IMR-90 (cell line): ENCODE measurements around the gene FLRT1. TPM values are rescaled to one million over a fixed set of nuclear protein-coding genes. Genes with fewer than 3 reads are reported as not detected.
"Not testable (repeated sequence)": the region's sequence is repeated elsewhere in the genome, so short reads cannot be mapped to it uniquely, and the experiment has no call there.

ENCODE experiments used
- ATAC-seq: fragments of 200-7000 bp; cut with Tn5 transposase; 2 replicates; pipeline ENCODE4 v1.9.1; 2020; ENCODE audit warnings: low read depth, mild to moderate bottlenecking, moderate library complexity
- BruUV-seq: library from RNA; stranded (reverse); fragments of 400-500 nt; replicated peaks from 2 replicates; lab custom pipeline; 2021; lab: Mats Ljungman, UMichigan
- CTCF ChIA-PET: fragments of 300-600 bp; formaldehyde crosslinking; extraction: SDS; loops from one replicate; lab custom pipeline; 2021; ENCODE audit warnings: antibody characterized with exemption; lab: Yijun Ruan, JAX
- POLR2A ChIA-PET: fragments of 300-600 bp; sonication (Branson Sonifier 250); formaldehyde crosslinking; loops from one replicate; lab custom pipeline; 2022; ENCODE audit warnings: antibody characterized with exemption; ENCODE audit not compliant: unreplicated experiment; lab: Charles Lee
- DNase-seq: peaks from one replicate; pipeline ENCODE4 v3.0.0; 2013
- H2AFZ ChIP-seq: replicated peaks from 2 replicates; pipeline ENCODE3; 2013; ENCODE audit warnings: low read length, mild to moderate bottlenecking; ENCODE audit not compliant: poor library complexity
- H2AK5ac ChIP-seq: 2 replicates; pipeline ENCODE4 v1.6.1; 2013; ENCODE audit warnings: low read depth, low read length, inconsistent platforms
- H2AK9ac ChIP-seq: replicated peaks from 2 replicates; pipeline ENCODE3; 2013; ENCODE audit warnings: mild to moderate bottlenecking, low read depth, low read length, moderate library complexity; ENCODE audit not compliant: poor library complexity
- H2BK120ac ChIP-seq: 2 replicates; pipeline ENCODE4 v1.6.1; 2013; ENCODE audit warnings: low read depth, low read length, inconsistent platforms
- H2BK15ac ChIP-seq: 3 replicates; pipeline ENCODE4 v1.6.1; 2013; ENCODE audit warnings: low read depth, low read length, inconsistent platforms
- H2BK20ac ChIP-seq: 2 replicates; pipeline ENCODE4 v1.6.1; 2013; ENCODE audit warnings: low read depth, mild to moderate bottlenecking, inconsistent platforms, low read length, moderate library complexity
- H2BK5ac ChIP-seq: 2 replicates; pipeline ENCODE4 v1.6.1; 2013; ENCODE audit warnings: mild to moderate bottlenecking, low read depth, low read length, inconsistent platforms; ENCODE audit not compliant: poor library complexity, severe bottlenecking
- H3K14ac ChIP-seq: replicated peaks from 2 replicates; pipeline ENCODE4 v1.6.1; 2013; ENCODE audit warnings: low read depth, low read length, inconsistent platforms
- H3K18ac ChIP-seq: 2 replicates; pipeline ENCODE4 v1.6.1; 2013; ENCODE audit warnings: low read depth, low read length, control low read depth
- H3K23ac ChIP-seq: 2 replicates; pipeline ENCODE4 v1.6.1; 2013; ENCODE audit warnings: low read depth, low read length, inconsistent platforms
- H3K27ac ChIP-seq: 2 replicates; pipeline ENCODE4 v1.5.1; 2013; ENCODE audit warnings: mild to moderate bottlenecking, control low read depth, low read length; ENCODE audit not compliant: insufficient read depth
- H3K27me3 ChIP-seq: 2 replicates; pipeline ENCODE4 v1.6.1; 2013; ENCODE audit warnings: low read length; ENCODE audit not compliant: control insufficient read depth, insufficient read depth
- H3K36me3 ChIP-seq: 2 replicates; pipeline ENCODE4 v1.6.1; 2013; ENCODE audit warnings: low read length, mixed read lengths; ENCODE audit not compliant: control insufficient read depth, insufficient read depth
- H3K4ac ChIP-seq: 2 replicates; pipeline ENCODE4 v1.6.1; 2013; ENCODE audit warnings: low read depth, low read length, inconsistent platforms
- H3K4me1 ChIP-seq: 2 replicates; pipeline ENCODE4 v1.6.1; 2013; ENCODE audit warnings: low read length, mixed read lengths; ENCODE audit not compliant: control insufficient read depth, insufficient read depth
- H3K4me2 ChIP-seq: 2 replicates; pipeline ENCODE4 v1.6.1; 2013; ENCODE audit warnings: low read depth, mild to moderate bottlenecking, control low read depth, low read length, moderate library complexity
- H3K4me3 ChIP-seq: 2 replicates; pipeline ENCODE4 v1.5.1; 2013; ENCODE audit warnings: low read depth, mild to moderate bottlenecking, control low read depth, low read length, moderate library complexity; ENCODE audit not compliant: insufficient read depth
- H3K56ac ChIP-seq: 2 replicates; pipeline ENCODE4 v1.6.1; 2013; ENCODE audit warnings: low read length, inconsistent platforms; ENCODE audit not compliant: insufficient read depth; ENCODE audit errors: extremely low read depth
- H3K79me1 ChIP-seq, 2 experiments: 2 replicates each; pipeline ENCODE4 v1.6.1; 2013; ENCODE audit warnings: low read length in 2 of 2, inconsistent platforms in 1 of 2, low read depth in 1 of 2
- H3K9ac ChIP-seq: 2 replicates; pipeline ENCODE4 v1.6.1; 2013; ENCODE audit warnings: low read depth, low read length, control low read depth
- H3K9me1 ChIP-seq: 2 replicates; pipeline ENCODE4 v1.6.1; 2013; ENCODE audit warnings: low read length, inconsistent platforms; ENCODE audit not compliant: insufficient read depth
- H3K9me3 ChIP-seq: 2 replicates; pipeline ENCODE4 v1.6.1; 2013; ENCODE audit warnings: low read length; ENCODE audit not compliant: control insufficient read depth, insufficient read depth
- H4K20me1 ChIP-seq: 2 replicates; pipeline ENCODE4 v1.6.1; 2013; ENCODE audit warnings: low read length, inconsistent platforms; ENCODE audit not compliant: insufficient read depth
- H4K5ac ChIP-seq: 2 replicates; pipeline ENCODE4 v1.6.1; 2013; ENCODE audit warnings: mild to moderate bottlenecking, low read depth, low read length, control low read depth
- H4K8ac ChIP-seq, 2 experiments: 2 replicates each; pipeline ENCODE4 v1.6.1; 2013; ENCODE audit warnings: low read depth in 2 of 2, low read length in 2 of 2, control low read depth in 1 of 2, inconsistent platforms in 1 of 2
- H4K91ac ChIP-seq: 2 replicates; pipeline ENCODE4 v1.6.1; 2013; ENCODE audit warnings: low read depth, low read length, inconsistent platforms; ENCODE audit not compliant: insufficient read depth
- WGBS, 2 experiments: methylation state at CpG; one replicate each; pipeline versions ENCODE4 v1.1.5 to v1.1.7; 2013; ENCODE audit warnings: missing lambda C conversion rate in 2 of 2; ENCODE audit not compliant: insufficient read length in 1 of 2; ENCODE audit errors: extremely low coverage in 2 of 2; 5-methylcytosine and 5-hydroxymethylcytosine counted together
- dilution Hi-C: fragments of 300-500 bp; cut with HindIII; formaldehyde crosslinking; loops from one replicate; pipeline ENCODE4 v1.14.3; 2018; ENCODE audit warnings: low sequenced_read_pairs; ENCODE audit not compliant: unreplicated experiment
- in situ Hi-C: fragments of 300-500 bp; cut with MboI; formaldehyde crosslinking; loops from 3 replicates; pipeline ENCODE4 v1.14.3; 2019; ENCODE audit warnings: low sequenced_read_pairs, inconsistent platforms, mixed read lengths
- intact Hi-C: fragments of 100-400 bp; cut with micrococcal nuclease; formaldehyde crosslinking; loops from 2 replicates; pipeline ENCODE4 v1.10.0; 2022
- polyA plus RNA-seq, 3 experiments: library from polyadenylated mRNA; depleted of rRNA; stranded (reverse); fragments of >200 nt; gene quantifications; 2 replicates each; pipeline ENCODE4 v1.2.3, GENCODE V29; 2012; ENCODE audit warnings: low replicate concordance in 1 of 3
- total RNA-seq: library from RNA; depleted of rRNA; stranded (reverse); fragments of >200 nt; gene quantifications from 2 replicates; pipeline ENCODE4 v1.2.3, GENCODE V29; 2012

Gene FLRT1
- total and polyA plus RNA-seq, 2 of the 4 experiments (the other 2 are of a cell fraction): under 0.01 to 0.07 TPM

DNA sequence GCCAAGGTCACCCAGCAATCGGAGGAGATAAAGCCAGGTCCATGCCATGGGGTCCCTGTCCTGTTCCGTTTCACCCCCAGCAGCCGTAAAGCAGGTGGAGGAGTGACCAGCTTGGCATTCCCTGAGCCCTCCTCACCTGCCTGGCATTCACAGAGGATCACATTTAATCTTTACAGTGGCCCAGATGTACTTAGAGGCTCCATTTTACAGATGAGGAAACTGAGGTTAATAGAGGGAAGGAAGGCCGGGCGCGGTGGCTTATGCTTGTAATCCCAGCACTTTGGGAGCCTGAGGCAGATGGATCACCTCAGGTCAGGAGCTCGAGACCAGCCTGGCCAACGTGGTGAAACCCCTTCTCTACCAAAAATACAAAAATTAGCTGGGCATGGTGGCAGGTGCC, 11.6 kb downstream of the FLRT1 start:
- H3K14ac ChIP-seq, H3K27ac ChIP-seq, H3K23ac ChIP-seq, H3K56ac ChIP-seq, H3K4me3 ChIP-seq, H3K9me3 ChIP-seq, H4K91ac ChIP-seq, H3K79me1 ChIP-seq, H3K4ac ChIP-seq, H3K4me2 ChIP-seq, H2AK5ac ChIP-seq, in situ Hi-C loops, H3K18ac ChIP-seq, POLR2A ChIA-PET, dilution Hi-C loops, H2BK20ac ChIP-seq, H3K4me1 ChIP-seq, intact Hi-C loops, H2BK120ac ChIP-seq, H4K20me1 ChIP-seq, BruUV-seq, H3K9me1 ChIP-seq, ATAC-seq, CTCF ChIA-PET, H4K8ac ChIP-seq, H2BK15ac ChIP-seq, H3K36me3 ChIP-seq, H2AK9ac ChIP-seq, H3K27me3 ChIP-seq, DNase-seq, H3K9ac ChIP-seq, H2BK5ac ChIP-seq, H2AFZ ChIP-seq, H4K5ac ChIP-seq: not testable (repeated sequence)
- WGBS, 2 experiments: 100% methylated on average over 2 of the region's 8 CpGs; no CpG with 5 or more reads in 1 of the 2 experiments
